Suprapubic skin (tissue), 4 donors: Measurements from ENCODE around the gene SYT6.

Experiments used
- CTCF ChIP-seq, 2 donors: fragments of 200-600 bp in 1 of 2; fragments of 450-650 bp in 1 of 2; sonication (generic) in 1 of 2; IDR thresholded peaks; one replicate each; pipeline ENCODE4 v1.5.1; 2016 to 2019; ENCODE audit warnings: antibody characterized with exemption in 2 of 2, mild to moderate bottlenecking in 1 of 2, moderate library complexity in 1 of 2
- EP300 ChIP-seq: sonication (generic); formaldehyde crosslinking; IDR thresholded peaks from one replicate; pipeline ENCODE4 v1.6.1; 2017; ENCODE audit warnings: antibody characterized with exemption
- POLR2A ChIP-seq, 2 donors: fragments of 450-650 bp; IDR thresholded peaks; one replicate each; pipeline ENCODE4 v1.6.1; 2017; ENCODE audit warnings: antibody characterized with exemption in 2 of 2, mild to moderate bottlenecking in 2 of 2, moderate library complexity in 2 of 2
- POLR2AphosphoS5 ChIP-seq, 3 donors: sonication (generic); formaldehyde crosslinking; IDR thresholded peaks; one replicate each; pipeline ENCODE4 v1.6.1; 2017; ENCODE audit warnings: antibody characterized with exemption in 3 of 3

- TF ChIP-seq CTCF (IDR thresholded peaks at IDR 0.05) (no peak), POLR2AphosphoS5 (IDR thresholded peaks at IDR 0.05) (no peak), POLR2A (IDR thresholded peaks at IDR 0.05) (no peak), EP300 (no peak)
Measured at GRCh38 chr1:114131526-114132220, 22.0 kb downstream of the SYT6 start.
